H9 (cell line): Measurements from ENCODE around the gene CHCHD10. TPM values are rescaled to one million over a fixed set of nuclear protein-coding genes. Genes with fewer than 3 reads are reported as not detected.

Experiments
- DNase-seq: peaks from one replicate; pipeline ENCODE4 v3.0.0-alpha.2; 2017
- H2AFZ ChIP-seq: one replicate; pipeline ENCODE4 v1.6.1; 2013; ENCODE audit warnings: mild to moderate bottlenecking, low read length, control low read depth, moderate library complexity
- H2AK5ac ChIP-seq: 2 replicates; pipeline ENCODE4 v1.6.1; 2013; ENCODE audit warnings: low read length, control low read depth, mixed read lengths; ENCODE audit not compliant: insufficient read length
- H2BK120ac ChIP-seq: one replicate; pipeline ENCODE4 v1.6.1; 2013; ENCODE audit warnings: low read depth, mild to moderate bottlenecking, low read length, control low read depth, inconsistent platforms; ENCODE audit not compliant: poor library complexity, severe bottlenecking
- H2BK12ac ChIP-seq: 2 replicates; pipeline ENCODE4 v1.6.1; 2013; ENCODE audit warnings: low read length, control low read depth, mixed read lengths, low read depth; ENCODE audit not compliant: insufficient read length
- H2BK15ac ChIP-seq: 2 replicates; pipeline ENCODE4 v1.6.1; 2013; ENCODE audit warnings: low read depth, low read length, control low read depth
- H2BK20ac ChIP-seq: one replicate; pipeline ENCODE4 v1.6.1; 2013; ENCODE audit warnings: low read depth, mild to moderate bottlenecking, low read length, control low read depth, inconsistent platforms; ENCODE audit not compliant: poor library complexity, severe bottlenecking
- H2BK5ac ChIP-seq: 2 replicates; pipeline ENCODE4 v1.6.1; 2013; ENCODE audit warnings: low read length, control low read depth, mixed read lengths; ENCODE audit not compliant: insufficient read length
- H3K14ac ChIP-seq: 2 replicates; pipeline ENCODE4 v1.6.1; 2013; ENCODE audit warnings: low read length, control low read depth; ENCODE audit not compliant: insufficient read depth
- H3K18ac ChIP-seq: 2 replicates; pipeline ENCODE4 v1.6.1; 2013; ENCODE audit warnings: low read depth, mild to moderate bottlenecking, mixed read lengths, low read length, control low read depth; ENCODE audit not compliant: insufficient read length
- H3K23ac ChIP-seq: 2 replicates; pipeline ENCODE4 v1.6.1; 2013; ENCODE audit warnings: low read length, control low read depth, mixed read lengths, low read depth; ENCODE audit not compliant: insufficient read length
- H3K23me2 ChIP-seq: 2 replicates; pipeline ENCODE4 v1.6.1; 2013; ENCODE audit warnings: low read depth, mild to moderate bottlenecking, mixed read lengths, low read length, control low read depth; ENCODE audit not compliant: insufficient read length, poor library complexity, severe bottlenecking
- H3K27ac ChIP-seq: 2 replicates; pipeline ENCODE4 v1.5.1; 2013; ENCODE audit warnings: low read length, control low read depth, mixed read lengths, low read depth; ENCODE audit not compliant: insufficient read length
- H3K27me3 ChIP-seq: 2 replicates; pipeline ENCODE4 v1.6.1; 2013; ENCODE audit warnings: low read length, control low read depth, inconsistent platforms; ENCODE audit not compliant: insufficient read depth
- H3K4ac ChIP-seq: 2 replicates; pipeline ENCODE4 v1.6.1; 2013; ENCODE audit warnings: low read depth, mild to moderate bottlenecking, control low read depth, inconsistent platforms, low read length, moderate library complexity
- H3K4me1 ChIP-seq: 2 replicates; pipeline ENCODE4 v1.6.1; 2013; ENCODE audit warnings: low read length, control low read depth, inconsistent platforms; ENCODE audit not compliant: insufficient read depth
- H3K4me2 ChIP-seq: 2 replicates; pipeline ENCODE4 v1.6.1; 2013; ENCODE audit warnings: low read length, control low read depth, mixed read lengths; ENCODE audit not compliant: insufficient read length, insufficient read depth
- H3K56ac ChIP-seq: 2 replicates; pipeline ENCODE4 v1.6.1; 2013; ENCODE audit warnings: low read depth, mild to moderate bottlenecking, mixed read lengths, low read length, control low read depth; ENCODE audit not compliant: insufficient read length
- H3K79me1 ChIP-seq: 2 replicates; pipeline ENCODE4 v1.6.1; 2013; ENCODE audit warnings: low read depth, mild to moderate bottlenecking, moderate library complexity, low read length, control low read depth, inconsistent platforms; ENCODE audit not compliant: insufficient read depth, poor library complexity, severe bottlenecking
- H3K79me2 ChIP-seq: 2 replicates; pipeline ENCODE4 v1.6.1; 2013; ENCODE audit warnings: low read length, control low read depth, inconsistent platforms; ENCODE audit not compliant: insufficient read depth
- H3K9ac ChIP-seq: 2 replicates; pipeline ENCODE4 v1.6.1; 2013; ENCODE audit warnings: low read length, control low read depth, mixed read lengths; ENCODE audit not compliant: insufficient read length; ENCODE audit errors: extremely low read depth
- H3K9me3 ChIP-seq: one replicate; pipeline ENCODE4 v1.6.1; 2013; ENCODE audit warnings: low read depth, low read length, inconsistent platforms; ENCODE audit not compliant: control insufficient read depth
- H3T11ph ChIP-seq: one replicate; pipeline ENCODE4 v1.6.1; 2013; ENCODE audit warnings: mild to moderate bottlenecking, low read length, control low read depth, inconsistent platforms
- H4K20me1 ChIP-seq: one replicate; pipeline ENCODE4 v1.6.1; 2013; ENCODE audit not compliant: control insufficient read depth, insufficient read length, insufficient read depth
- H4K5ac ChIP-seq: 2 replicates; pipeline ENCODE4 v1.6.1; 2013; ENCODE audit warnings: low read depth, mild to moderate bottlenecking, mixed read lengths, low read length, control low read depth; ENCODE audit not compliant: insufficient read length
- H4K8ac ChIP-seq: replicated peaks from 2 replicates; pipeline ENCODE4 v1.6.1; 2013; ENCODE audit warnings: low read length, control low read depth, mixed read lengths, low read depth; ENCODE audit not compliant: insufficient read length
- H4K91ac ChIP-seq: 2 replicates; pipeline ENCODE4 v1.6.1; 2013; ENCODE audit warnings: low read depth, mild to moderate bottlenecking, moderate library complexity, mixed read lengths, low read length, control low read depth; ENCODE audit not compliant: insufficient read length
- H3K27ac Mint-ChIP-seq, 3 experiments: 2 replicates in 2 of 3; 3 replicates in 1 of 3; pipeline ENCODE4 v1.8.0; 2020 to 2021; ENCODE audit warnings: mixed read lengths in 3 of 3, mild to moderate bottlenecking in 1 of 3, moderate library complexity in 1 of 3
- H3K27me3 Mint-ChIP-seq: 2 replicates; pipeline ENCODE4 v1.8.0; 2021; ENCODE audit warnings: low read depth, mild to moderate bottlenecking, moderate library complexity, mixed read lengths
- H3K36me3 Mint-ChIP-seq, 3 experiments: 2 replicates in 2 of 3; 3 replicates in 1 of 3; pipeline ENCODE4 v1.8.0; 2020 to 2021; ENCODE audit warnings: low read depth in 3 of 3, mixed read lengths in 3 of 3; ENCODE audit not compliant: insufficient read depth in 1 of 3
- H3K4me1 Mint-ChIP-seq, 2 experiments: 2 replicates each; pipeline ENCODE4 v1.8.0; 2020; ENCODE audit warnings: mixed read lengths in 2 of 2
- H3K4me3 Mint-ChIP-seq, 2 experiments: 2 replicates in 1 of 2; 3 replicates in 1 of 2; pipeline ENCODE4 v1.8.0; 2020 to 2021; ENCODE audit warnings: mild to moderate bottlenecking in 2 of 2, mixed read lengths in 2 of 2, moderate library complexity in 1 of 2
- H3K9me3 Mint-ChIP-seq, 2 experiments: 2 replicates in 1 of 2; 3 replicates in 1 of 2; pipeline ENCODE4 v1.8.0; 2020; ENCODE audit warnings: mild to moderate bottlenecking in 2 of 2, mixed read lengths in 2 of 2, moderate library complexity in 1 of 2
- CTCF ChIP-seq: fragments of 200-600 bp; sonication (generic); conservative IDR thresholded peaks from 3 replicates; pipeline ENCODE4 v1.8.0; 2021; ENCODE audit warnings: antibody characterized with exemption, mild to moderate bottlenecking
- WGBS: extraction: QIAGEN DNeasy Blood & Tissue Kit; methylation state at CpG from one replicate; pipeline ENCODE4 v1.1.7; 2013; ENCODE audit warnings: missing lambda C conversion rate, low lambda C conversion rate, mixed read lengths; ENCODE audit not compliant: insufficient read length; ENCODE audit errors: extremely low coverage; 5-methylcytosine and 5-hydroxymethylcytosine counted together
- total RNA-seq: library from RNA; stranded (reverse); gene quantifications from 2 replicates; pipeline ENCODE4 v1.2.1, GENCODE V29; 2021

The CHCHD10 gene
- total RNA-seq, 1 experiment from 2014 or later: 53.7 TPM

DNA sequence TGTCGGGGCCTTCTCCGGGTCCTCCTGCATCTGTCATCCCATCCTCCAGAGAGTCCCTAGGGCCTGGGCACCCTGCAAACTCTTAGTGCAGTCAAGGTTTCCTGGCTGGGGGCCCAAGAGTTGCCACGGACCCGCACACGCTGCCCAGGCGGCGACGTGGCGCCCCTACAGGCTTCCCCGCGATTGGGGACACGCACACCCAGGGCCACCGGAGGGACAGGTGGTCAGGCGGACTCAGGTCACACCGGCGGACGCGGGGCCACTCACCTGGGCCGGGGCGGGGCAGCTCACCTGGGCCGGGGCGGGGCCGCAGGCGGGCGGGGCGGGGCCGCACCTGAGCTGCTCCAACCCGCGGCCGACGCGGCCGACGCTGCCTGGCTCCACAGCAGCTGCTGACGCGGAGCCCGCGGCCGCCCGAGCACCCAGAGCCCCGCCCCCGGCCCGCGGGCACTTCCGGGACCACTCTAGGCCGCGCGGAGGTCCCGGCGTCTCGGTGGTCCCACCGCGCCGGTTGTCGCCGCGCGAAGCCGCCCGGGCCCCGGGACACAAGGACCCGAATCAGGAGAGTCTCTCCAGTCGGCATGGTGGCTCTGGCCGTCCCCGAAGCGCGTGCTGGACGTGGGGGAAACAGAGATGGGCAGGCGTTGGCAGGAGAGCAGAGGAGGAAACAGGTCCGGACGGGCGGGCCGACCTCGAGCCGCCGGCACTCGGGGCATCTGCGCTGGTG is 16.9 kb downstream of the CHCHD10 start, which contains the start of gene ZNF70:
Gene ZNF70, minus strand, starts transcription at position 399 of the 727 bp plus-strand sequence. CDS start 5,972 bp downstream, outside the sequence.
- no peak within 1 kb of the TSS for H2AFZ ChIP-seq
- Mint-ChIP-seq H3K36me3 (peaks cover 0 to 1% (median 0%) of the 10 kb centered on the region in 3 experiments; a peak in 2 of 7 replicates), H3K4me3 (peak within 1 kb of the TSS; percentile 77 to 88), H3K4me1 (peaks cover 13 to 37% of the 10 kb centered on the region in 2 experiments), H3K9me3 (no peaks in the 10 kb centered on the region; a peak in 1 of 5 replicates), H3K27me3 (peaks cover 4% of the 10 kb centered on the region), H3K27ac (peak within 1 kb of the TSS; percentile 70 to 89 (median 87); a peak in 6 of 7 replicates)
- peak; percentile 96 for DNase-seq
- no peak within 1 kb of the TSS for H2AK5ac ChIP-seq
- H4K5ac ChIP-seq: no peak within 1 kb of the TSS
- no peak within 1 kb of the TSS for H2BK15ac ChIP-seq
- no peak within 1 kb of the TSS for H4K91ac ChIP-seq
- H3K4me1 ChIP-seq: no peaks in the 10 kb centered on the region; the same call in 1 of the 2 replicates
- TF ChIP-seq CTCF: no peak
- H3T11ph ChIP-seq: no peak within 1 kb of the TSS
- H3K56ac ChIP-seq: no peak within 1 kb of the TSS
- no peaks in the 10 kb centered on the region for H3K9me3 ChIP-seq
- no peaks in the 10 kb centered on the region for H3K79me2 ChIP-seq
- H2BK12ac ChIP-seq: no peak within 1 kb of the TSS
- H3K18ac ChIP-seq: peak within 1 kb of the TSS; percentile 91
- H3K23me2 ChIP-seq: peaks cover 8% of the 10 kb centered on the region
- H3K9ac ChIP-seq: peak within 1 kb of the TSS; percentile 93
- H2BK5ac ChIP-seq: no peak within 1 kb of the TSS
- no peak within 1 kb of the TSS; the same call in 1 of the 2 replicates for H3K4ac ChIP-seq
- WGBS: no CpG with 5 or more reads among the region's 78 CpGs
- H3K27ac ChIP-seq: no peak within 1 kb of the TSS
- H2BK20ac ChIP-seq: no peak within 1 kb of the TSS
- H2BK120ac ChIP-seq: no peak within 1 kb of the TSS
- no peaks in the 10 kb centered on the region for H4K20me1 ChIP-seq
- H3K4me2 ChIP-seq: peak within 1 kb of the TSS; percentile 59
- H3K23ac ChIP-seq: no peak within 1 kb of the TSS
- H3K14ac ChIP-seq: peak within 1 kb of the TSS; percentile 97
- no peak within 1 kb of the TSS for H4K8ac ChIP-seq
- H3K27me3 ChIP-seq: no peaks in the 10 kb centered on the region
- H3K79me1 ChIP-seq: no peaks in the 10 kb centered on the region
